NCI-H1694 treated with DMSO at 0.1 percent for 48 hours (cell line): Measurements from ENCODE around the gene IGF1.

Experiments used
- DNase-seq: peaks from one replicate; lab custom pipeline; 2025; lab: John Stamatoyannopoulos, UW

Gene IGF1

DNA sequence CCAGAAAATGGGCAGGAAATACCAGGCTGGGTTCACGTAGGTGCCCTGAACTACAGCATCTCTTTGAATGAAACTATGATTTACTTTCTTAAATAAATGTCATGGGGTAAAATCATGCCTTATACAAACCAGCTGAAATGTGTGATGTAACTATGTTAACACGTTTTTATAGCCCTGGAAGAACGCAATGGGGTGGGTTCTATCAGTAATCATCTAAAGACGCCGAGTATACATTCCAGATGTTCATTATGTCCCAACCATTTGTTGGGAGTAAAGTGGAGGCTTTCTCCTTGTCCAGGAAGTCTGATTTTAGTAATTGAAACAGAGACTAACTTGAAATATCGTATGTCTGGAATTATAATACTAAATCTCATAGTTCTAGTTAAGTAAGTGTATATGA lies 16.2 kb upstream of the IGF1 start:
- DNase-seq = no peak

DNA sequence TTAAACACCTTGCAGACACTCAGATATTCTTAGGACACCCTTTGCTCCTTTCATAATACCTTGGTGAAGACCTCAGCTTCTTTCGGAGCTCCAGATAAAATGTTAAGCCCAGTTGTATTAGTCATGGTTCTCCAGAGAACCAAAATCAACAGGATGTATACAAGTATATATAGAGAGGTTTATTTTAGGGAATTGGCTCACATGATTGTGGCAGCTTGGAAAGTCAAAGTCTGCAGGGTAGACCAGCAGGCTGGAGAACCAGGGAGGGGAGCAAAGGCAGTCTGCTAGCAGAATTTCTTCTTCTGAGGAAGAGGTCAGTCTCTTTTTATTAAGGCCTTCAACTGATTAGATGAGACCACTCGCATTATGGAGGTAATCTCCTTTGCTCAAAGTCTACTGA lies 6.9 kb upstream of the IGF1 start:
- no peak for DNase-seq

DNA sequence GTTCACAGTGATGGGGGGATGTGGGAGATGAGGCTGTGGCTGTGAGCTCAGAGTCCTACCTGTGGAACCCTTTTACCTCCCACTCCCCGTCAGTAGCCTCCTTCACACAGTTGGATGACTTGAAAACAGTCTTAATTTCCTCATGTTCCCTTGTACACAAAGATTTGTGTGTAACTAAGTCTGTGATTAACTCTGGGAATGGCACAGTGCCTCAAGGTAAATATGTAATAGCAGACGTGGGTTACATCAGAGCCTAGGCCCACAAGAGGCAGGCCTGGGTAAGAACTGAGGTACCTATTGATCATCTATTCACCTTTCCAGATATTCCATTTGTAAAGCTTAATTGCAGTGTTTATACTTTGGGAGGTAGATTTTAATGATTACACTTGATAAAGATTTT lies 5.8 kb upstream of the IGF1 start:
- no peak for DNase-seq

DNA sequence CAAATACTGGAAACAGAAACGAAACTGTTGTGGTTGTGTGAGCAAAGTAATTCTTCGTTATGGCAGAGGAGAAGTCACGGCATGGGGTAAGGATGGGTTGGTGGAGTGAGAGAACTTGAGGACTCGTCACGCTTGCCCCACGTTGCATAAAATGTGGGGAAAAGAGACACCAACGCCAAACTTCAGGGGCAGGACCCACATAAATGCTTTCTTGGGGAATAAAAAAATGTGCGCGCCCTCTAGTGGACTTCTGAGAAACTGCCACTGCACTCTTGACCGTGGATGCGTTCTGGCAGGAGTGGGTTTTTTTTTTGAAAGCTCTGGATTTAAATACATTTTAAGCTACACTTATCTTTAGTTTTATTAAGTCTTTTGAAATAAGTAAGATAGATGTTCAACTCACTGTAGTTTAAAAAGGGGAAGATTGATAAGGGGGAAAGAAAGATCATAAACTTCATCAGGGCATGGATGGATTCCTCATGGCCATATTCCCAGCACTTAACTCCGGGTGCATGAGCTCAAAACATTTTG lies 4.1 kb upstream of the IGF1 start:
- peak; percentile 55 for DNase-seq

DNA sequence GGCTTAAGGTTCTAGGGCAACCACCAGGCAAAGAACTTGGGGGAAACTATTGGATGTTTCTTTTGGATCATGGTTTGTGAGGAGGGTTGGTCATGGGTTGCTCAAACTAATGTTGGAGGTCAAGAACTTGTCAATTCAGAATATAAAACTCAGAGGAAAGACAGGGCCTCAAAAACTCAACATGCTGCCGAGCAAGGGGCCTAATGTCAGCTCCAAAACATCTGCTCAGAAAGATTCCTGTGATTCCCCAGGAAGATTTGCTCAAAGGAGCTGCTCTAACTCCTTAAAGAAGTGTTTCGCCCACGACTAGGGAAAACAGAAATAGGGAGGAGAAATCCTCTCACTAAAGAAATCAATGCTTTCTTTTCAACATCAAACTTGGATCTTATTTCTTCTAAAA lies 3.7 kb upstream of the IGF1 start:
- DNase-seq = no peak

DNA sequence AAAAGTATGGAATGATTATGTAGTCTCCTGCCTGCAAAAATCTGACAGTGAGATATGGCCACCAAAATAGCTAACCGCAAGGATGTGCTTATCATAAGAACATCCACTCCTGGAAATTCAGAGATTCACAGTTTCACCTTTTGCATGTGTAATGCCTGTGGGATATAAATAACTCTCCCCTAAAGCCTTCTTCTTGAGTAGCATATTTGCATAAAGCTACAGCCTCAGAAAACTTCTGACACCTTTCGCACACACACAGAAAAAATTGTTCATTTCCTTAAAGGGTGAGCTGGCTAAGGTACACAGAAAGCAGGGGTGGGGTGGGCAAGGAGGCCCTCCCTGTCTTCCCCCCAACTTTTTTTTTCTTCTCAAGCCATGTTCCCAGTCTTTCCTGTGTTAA lies 3.1 kb upstream of the IGF1 start:
- no peak for DNase-seq

DNA sequence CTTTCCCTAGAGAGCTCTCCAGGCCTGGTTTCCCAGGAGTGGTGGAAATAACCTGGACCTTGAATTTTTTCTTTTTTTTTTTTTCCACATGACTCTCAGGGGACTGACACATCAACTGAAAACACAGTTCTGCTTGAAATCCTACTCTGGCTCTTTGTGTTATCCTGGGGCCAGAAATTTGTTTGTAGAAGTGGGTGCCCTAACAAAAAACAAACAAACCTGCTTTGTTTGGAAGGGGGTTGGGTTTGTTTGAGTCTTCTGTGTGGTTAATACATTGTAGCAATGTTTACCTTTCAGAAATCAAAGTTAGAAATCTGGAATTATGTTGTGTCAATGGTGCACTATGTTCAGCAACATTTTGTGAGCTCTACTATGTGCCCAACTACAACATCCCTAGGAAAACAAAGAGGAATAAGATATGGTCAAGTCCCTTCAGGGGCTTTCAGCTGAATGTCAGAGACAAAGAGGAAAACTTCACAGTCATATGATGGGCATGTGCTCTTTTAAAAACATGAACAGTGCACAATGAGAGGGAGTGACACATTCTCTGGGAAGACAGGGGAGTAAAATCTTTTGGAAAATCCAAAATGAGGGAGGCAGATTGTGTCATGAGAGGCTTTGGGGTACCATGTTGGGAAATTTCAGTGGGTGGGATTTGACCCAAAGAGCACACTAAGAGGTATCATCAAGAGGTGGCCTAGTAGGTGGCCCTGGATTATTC lies 1.5 kb upstream of the IGF1 start:
- no peak for DNase-seq

DNA sequence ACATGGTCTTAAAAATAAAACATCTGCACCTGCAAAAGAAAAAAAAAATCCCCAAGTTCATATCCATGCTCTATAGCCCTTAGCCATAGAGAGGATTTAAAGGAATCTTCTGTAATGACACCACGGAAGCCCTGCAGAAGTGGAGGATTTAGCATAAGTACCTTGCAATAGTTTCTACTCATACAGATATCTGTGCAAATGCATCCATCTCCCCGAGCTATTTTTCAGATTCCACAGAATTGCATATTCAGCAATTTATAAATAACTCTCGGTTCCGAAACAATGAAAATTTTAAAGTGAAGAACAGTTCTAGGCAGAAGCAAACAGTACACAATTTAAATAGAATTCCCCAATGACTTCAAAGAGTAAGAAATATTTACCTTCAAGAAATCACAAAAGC lies 424 bp downstream of the IGF1 start:
- no peak for DNase-seq

DNA sequence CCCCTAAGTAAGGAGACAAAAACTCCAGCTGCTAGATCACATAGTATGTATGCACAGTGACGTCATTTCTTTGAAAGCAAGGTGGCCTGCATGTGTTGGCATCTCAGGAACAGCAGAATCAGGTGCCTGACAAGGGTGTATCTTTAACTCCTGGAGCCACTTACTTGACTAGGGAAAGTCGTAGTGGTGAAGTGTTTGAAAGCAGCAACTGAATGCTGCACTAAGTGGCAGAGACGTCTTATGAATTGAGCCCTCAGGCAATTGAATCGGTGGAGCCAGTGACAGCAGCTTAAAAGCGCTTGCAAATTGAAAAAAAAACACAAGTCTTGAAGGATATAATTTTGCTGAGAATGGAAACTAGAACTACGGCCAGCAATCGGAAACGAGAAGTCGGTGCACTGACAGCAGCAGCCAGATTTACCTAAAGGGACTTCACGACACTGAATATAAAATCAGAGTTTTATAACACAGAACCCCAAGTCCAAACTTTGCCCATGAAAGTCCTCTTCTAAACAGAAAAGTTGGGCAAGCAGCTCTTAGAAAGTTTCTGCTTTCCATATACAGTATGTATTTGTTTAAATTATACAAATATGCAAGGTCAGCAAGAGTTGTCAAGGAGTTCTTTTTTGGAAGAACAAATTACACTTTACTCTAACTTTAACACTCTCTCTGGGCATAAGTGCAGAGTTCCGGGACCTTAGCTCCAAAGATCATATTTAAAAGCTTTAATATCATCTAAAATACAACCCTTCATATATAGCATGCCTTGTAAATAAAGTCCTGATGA lies 1.1 kb downstream of the IGF1 start:
- DNase-seq = no peak

DNA sequence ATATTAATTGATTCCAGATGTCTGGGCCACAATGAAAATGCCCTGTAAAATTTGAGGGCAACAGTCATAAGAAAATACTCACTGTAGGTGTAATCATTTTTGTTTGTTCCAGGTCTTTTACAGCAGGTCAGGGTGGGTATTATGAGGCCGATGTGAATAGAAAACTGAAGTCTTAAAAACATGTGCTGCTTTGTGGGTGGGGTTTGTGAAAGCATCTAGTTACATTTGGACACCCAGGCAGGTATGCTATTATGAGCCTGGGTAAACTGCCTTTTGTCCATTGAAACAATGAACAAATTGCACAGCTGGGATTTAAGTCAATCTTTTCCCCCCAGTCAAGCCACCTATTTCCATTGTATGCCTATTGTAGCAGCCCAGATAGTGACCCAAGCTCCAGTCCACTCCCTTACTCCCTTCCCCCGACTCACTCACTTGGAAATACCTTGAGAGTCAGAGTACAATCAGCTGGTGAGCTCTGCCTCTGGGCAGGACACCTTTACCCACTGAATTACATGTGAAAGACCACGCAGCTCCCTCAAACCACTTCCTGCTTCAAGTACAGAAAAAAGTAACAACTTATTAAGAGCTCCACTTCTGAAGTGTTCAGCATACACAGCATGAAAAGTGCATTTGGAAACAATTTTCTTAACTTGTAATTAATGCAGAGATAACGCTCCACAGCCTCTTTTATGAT lies 1.8 kb downstream of the IGF1 start:
- DNase-seq = no peak

DNA sequence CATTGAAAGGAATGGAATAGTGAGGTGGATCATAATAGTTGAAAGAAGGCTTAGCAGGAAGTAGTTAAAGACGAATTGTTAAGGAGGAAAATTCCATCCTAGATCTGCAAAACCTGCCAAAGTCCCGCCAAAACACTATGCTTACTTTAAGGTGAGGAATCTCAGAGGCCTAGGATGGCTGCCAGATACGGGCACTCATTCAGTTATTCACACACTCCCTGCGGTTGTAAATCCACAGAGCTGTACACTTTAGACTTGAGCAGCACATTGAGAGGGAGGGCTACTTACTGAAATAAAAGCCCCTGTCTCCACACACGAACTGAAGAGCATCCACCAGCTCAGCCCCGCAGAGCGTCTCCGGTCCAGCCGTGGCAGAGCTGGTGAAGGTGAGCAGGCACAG lies 5.0 kb downstream of the IGF1 start:
- DNase-seq = no peak

DNA sequence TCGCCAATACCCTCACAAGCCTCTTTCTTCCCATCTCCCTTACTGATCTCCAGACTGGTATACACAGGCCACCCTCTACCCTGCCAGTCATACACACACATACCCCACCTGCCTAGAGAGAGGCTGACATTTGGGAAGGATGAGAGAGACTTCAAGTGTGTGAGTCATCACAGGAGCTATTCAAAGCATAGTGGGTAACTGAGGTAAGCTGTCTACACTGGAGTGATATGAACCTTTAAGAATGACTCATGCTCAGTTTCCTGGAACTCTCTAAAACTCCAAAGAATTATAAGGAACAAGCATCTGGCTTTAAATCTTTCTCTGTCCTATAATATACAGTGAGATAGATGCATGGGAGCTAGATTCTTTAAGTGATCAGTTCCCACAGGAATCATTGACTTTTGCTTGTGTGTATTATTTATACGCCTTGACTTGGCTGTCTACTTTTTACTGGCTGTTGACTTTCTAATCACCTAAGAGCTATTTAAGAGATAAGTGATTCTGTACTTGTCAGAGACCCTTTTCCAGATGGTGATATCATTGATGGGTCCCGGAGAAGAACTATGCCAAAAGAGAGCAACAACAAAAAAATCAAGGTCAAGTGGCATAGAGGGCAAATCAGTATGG lies 5.8 kb downstream of the IGF1 start:
- no peak for DNase-seq

DNA sequence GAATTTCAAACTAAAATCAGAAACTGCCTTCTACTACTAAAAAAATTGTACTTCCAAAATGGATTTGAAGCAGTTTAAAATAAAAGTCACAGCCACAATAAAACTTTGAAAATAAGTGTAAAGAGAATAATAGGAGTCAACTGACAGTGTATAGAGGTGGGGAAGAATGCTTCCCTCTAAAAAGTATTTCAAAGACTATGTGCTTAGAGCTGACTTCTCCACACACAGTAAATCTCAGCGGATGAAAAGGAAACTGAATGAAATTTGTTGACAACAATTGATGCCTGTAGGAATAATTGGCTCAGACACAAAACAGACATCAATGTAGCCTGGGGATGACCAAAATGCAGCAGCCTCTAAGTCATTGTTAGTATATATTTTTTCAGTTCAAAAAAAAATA lies 7.9 kb downstream of the IGF1 start:
- DNase-seq = no peak

DNA sequence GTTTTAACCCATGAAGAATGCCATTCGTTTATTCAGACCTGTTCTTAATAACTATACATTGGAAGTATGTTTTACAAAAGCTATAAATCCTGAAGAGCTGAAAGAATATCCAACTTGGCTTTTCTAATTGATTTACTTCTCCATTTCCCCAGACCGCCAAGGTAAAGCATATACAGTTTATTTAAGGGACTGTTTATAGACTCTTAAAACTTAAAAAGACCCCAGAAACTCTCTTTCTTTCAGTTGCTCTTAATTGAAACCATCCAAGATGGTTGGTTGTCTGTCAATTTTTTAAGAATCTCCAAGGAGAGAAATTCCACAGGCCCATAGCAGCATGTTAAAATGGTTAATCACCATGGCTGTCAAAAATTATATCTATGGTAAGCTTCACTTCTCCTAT lies 8.8 kb downstream of the IGF1 start:
- no peak for DNase-seq

DNA sequence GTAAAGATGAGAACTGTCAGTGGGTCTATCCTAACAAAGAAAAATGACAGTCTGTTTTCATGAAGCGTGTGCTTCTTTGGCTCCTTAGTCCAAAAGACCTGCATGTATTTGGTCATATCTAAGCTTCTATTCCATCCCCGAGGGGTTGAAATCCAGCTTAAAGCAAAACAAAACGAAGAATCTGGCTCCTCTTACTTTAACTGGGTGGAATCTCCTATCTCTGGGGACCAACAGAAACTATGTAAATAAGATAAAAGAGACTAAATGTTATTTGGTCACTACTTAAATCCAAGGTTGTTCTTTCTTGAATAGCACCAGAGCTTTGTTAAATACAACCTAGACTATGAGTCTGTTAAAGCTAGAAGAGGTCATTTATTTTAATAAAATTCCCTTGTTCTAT lies 9.4 kb downstream of the IGF1 start:
- DNase-seq = no peak

DNA sequence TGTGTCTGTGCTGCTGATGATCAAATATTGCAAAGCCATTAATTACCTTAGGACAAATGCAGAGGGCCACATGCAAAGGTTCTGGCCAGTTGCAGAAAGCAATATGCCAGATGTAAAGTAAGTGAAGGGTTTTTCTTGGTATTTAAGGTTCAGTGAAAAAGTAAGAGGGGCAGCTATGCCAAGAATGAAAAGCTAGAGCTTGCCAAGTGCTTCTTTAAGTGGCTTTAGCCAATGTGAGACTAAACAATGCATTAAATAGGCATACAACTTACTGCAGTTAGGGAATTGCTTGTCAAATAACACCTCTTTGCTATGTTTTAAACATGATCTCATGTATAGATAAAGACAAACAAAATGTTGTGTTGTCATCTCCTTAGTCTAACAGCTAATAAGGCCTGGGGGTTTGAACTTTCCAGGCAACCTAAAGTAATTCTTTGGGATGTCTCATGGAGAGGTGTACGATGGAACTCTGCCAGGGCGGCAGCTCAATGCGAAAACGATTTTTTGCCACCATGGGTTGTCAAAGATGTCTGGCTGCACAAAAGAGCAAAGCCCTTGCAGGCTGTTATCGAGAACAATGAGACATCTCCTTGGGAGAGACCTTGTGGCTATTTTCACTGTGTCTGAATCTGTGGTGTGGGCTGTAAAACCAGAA lies 12.0 kb downstream of the IGF1 start:
- no peak for DNase-seq

DNA sequence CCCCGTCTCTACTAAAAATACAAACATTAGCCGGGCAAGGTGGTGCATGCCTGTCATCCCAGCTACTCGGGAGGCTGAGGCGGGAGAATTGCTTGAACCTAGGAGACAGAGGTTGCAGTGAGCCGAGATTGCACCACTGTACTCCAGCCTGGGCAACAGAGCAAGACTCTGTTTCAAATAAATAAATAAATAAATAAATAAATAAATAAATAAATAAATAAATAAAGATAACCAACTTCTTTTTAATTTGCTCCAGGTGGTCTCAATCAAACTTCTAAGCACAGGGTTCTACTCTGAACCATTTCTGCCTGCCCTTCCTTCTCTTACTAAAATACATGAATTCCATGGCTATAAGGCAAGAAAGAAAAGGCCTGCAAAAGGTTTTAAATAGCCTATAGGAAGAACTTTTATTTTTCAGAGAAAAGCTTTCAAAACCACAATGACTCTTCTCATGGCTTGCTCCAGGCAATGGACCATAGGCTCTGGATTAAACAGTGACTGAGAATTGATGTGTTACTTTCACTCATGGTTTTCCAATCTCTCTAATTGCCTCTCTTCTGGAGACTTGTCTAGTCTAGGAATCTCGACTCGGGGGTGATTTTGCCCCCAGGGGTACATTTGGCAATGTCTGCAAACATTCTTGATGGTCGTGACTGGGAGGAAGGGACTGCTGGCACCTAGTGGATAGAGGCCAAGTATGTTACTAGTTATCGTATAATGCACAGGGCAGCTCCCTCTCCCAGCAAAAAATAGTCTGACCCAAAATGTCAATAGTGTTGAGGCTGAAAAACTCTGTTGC lies 14.4 kb downstream of the IGF1 start:
- no peak for DNase-seq

DNA sequence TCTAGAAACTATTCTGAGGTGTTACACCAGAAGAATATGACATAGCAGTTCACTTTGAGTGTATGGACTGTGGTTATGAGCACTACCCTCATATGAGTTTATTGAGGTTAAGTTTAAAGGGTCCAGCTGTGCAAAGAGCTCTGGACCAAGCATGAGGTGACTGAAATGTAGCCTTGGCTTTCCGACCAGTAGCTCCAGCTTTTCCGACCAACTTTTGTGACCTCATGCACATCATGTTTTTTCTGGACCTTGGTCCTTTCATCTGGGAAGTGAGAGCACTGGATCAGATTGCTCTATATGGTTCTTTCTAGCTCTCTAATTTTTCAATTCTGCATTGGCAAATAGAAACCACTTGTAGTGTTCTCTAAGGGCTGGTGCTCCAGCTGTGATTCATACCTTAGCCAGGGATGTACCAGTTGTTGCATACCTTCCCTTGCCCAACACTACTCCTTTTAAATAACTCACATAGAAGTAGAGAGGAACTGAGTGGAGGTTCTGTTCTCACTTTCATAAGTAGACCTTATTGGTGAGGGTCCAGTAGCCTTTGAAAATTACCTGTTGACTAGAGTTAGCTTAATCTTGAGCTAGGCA lies 16.6 kb downstream of the IGF1 start:
- no peak for DNase-seq

DNA sequence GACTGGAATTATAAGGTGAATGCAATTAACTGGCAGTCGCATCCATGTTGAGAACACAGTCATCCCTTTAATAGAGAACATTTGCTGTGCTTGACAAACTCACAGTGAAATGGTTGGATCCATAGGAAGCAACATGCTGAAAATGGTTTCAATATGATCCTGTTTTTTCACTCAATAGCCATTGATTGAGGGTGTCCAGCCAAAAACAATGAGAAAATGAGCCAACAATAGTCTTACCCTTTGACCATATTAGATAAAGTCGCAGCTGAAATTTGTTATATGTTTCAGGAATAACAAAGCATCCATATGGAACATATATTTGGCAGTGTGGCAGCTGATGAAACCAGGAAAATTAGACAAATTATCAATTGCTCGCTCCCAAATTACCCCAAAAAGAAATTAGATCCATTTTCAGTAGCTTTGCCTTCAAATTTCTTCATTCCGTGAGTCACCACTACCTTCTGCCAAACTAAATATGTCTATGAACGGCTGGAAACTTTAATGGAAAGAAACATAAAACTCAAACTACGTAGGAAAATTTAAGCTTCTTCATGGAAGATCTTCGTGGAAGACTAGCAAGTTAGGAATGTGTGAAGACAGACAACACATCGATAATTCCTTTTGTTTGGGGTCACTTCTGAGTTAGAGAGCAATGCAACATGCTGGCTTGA lies 17.4 kb downstream of the IGF1 start:
- no peak for DNase-seq

DNA sequence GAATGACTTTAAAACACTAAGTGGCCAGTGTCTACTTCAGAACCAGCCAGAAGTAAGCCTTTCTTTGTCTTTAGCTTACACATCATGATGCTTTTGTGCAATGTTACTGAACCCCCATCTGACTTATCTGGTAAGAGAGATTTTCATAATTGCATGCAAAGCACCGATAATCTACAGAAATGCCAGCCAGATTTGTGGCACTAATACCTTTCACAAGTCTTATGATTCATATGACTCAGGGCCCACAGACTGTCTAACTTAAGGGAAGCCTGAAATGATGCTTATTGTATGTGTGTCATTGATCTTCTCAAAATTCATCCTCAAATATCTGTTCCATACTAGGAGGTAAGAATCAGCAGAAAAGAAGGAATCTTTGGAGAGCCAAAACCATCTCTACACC lies 18.0 kb downstream of the IGF1 start:
- DNase-seq = no peak
